ENCODE results near the gene PHF23.

PHF23 gene

DNA sequence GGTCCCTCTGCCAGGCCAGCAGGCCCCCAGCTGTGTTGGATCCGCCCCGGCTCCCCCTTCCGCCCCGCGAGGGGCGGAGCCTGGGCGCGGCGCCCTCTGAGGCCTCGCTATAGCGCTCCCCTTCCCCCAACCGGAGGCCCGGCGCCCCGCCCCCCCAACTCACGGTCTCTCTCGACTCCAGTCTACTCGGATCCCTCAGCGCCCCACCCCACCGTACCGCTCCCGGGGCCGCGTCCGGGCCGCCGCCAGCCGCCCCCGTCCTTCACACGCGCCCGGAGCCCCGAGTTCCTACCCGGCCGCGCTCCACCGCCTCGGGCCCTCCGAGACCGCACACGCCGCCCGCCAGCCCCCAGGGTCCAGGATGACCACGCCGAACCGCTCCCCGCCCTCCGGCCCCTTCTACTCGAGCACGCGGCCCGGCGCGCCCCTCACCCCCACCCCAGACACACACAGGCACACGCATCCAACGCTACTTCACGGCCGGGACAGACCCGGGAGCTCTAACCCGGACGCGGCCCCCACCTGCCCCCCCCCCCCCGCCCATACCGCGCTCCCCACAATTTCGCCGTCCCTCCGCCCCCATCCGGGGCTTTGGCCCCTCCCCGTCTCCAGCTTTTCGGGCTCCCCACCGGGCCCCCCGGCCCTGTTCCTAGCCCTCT, 1.4 kb downstream of the PHF23 start:
- DNase-seq, result peak; percentile 84

DNA sequence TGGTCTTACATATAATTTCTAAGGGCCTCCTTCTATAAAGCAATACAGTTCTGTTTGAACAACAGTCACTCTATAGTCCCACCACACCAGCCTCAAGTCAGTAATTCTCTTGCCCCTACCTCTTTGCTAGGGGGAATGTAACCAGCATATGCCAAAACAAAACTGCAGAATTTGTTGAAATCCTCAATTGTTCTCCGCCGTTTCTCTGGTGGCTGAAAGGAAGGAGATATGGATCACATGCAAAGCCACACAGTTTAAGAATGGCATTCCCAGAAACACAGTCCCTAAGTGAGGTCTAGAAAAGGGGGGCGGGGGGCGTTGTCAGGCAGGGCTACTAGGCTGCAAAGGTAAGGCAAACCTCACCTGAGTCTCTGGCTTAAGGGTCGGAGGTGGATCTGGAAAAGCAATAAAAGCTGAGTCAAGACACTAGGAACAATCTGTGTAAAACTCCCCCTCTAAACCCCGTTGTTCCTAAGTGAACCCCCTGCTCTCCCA, 1.9 kb downstream of the PHF23 start:
- no peak for DNase-seq

DNA sequence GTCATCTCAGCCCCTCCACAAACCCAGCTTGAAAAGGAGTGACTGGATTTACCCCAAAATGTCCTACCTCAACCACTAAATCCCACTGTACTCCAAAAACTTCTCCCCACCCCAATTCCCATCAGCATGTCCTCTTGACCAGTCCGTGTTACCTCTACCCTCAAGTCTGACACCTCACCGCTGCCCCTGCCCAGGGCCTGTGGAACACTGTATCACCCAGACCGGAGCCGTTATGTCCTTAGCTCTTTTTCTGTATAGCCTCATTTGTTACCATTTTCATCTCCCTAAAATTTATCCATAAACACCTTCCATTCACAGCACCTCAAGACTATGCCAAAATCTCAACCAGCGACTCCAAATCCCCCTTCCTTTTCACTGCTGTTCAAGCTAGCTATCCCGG, 2.4 kb downstream of the PHF23 start:
- DNase-seq, result no peak

DNA sequence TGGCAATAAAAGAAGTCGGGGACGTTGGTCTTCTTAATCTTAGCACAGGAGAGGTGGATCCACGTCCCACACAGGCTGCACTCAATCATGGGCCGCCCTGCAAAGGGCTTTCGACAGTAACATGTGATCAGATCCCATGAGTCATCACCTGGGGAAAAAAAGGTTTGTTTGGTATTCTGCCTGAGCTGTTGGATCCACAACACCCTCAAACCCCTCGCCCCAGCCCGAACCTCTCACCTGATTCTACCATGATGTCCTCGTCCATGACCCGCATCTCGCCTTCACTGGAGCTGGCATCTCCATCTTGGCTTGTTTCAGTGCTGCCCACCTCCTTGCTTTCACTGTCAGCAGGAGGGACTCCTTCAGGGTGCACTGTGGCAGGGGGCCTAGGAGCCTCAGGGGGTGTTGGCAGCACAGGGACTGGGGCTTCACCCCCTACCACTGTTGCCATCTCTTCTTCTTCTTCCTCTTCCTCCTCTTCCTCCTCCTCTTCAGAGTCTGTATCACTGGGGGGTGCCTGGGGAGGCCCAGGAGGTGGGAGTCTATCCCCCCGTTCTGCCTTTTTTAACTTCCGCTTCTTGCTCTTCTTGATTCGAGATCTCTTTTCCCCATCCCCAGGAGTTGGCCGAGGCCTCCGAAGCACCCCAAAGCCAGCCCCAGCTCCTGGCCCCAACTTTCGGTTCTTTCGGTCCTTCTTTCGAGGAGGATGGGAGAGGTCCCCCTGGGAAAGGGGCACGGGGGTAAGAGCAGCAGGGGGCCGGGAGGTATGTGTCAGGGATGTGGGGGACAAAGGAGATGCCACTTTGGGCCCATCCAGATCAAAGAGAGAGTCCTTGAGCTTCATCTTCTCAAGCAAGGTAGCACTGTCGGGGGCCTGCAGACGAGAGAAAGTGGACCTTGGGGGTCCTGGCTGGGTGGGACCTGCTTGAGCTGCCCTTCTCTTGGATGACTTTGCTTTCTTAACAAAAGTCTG, 3.3 kb downstream of the PHF23 start:
- DNase-seq, result no peak

DNA sequence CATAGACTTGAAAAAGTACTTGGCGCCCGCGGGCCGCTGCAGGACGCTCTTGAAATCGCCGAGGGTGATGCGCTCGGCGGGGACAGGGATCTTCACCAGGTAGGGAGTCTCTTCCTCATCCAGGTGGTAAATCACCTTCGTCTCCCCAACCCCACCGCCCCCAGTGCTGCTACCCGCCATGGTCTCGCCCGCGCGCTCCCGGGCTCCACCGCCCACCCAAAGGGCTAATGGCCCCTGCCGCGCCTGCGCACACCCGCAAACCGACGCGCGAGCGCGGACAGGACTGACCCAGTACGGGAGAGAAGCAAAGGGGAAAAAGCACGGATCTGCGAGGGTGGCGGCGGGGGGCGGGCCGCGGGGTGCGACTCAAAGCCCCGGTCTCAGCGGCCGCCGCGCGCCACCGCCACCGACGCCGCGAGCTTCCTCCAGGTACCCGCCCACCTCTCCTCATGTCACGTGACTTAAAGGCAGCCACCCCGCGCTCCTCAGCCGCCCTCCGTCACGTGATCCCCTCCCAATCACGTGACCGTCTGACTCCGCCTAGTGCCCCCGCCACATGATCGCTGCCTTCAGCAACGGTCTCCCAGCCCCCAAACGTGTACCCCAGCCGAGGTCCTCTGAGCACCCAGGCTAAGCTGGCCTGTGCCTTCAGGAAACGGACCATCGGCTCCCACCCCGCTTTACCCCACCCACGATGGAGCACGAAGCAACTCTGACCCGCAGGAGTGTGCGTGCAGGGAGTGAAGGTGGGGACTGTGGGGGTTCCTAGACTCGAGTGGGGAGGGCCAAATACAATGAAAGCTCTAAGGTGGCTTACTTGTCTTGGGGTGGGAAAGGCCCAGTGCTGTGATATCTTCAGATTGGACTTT, 4.9 kb downstream of the PHF23 start, which contains the start of gene DVL2:
Gene DVL2 (minus strand): TSS at position 435 of the 869 bp plus-strand sequence. CDS start 255 bp downstream, at position 180.
- peak; percentile 97 for DNase-seq

DNA sequence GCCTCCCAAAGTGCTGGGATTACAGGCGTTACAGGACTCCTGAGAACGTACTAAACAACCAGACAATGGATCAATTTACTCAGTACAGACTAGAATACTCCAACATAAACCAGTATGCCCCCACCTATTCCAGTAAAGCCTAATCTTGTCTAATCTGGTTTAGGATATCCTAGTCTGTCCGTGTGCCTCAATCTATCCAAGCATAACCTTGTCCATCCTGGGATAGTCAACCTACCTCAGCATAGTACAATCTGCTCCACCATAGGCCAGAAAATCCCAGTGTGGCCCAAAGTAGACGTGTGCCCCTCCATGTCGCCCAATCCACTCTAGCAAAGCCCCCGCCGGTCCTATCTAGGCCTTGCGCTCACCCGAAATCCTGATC, 5.6 kb downstream of the PHF23 start:
- no peak for DNase-seq

DNA sequence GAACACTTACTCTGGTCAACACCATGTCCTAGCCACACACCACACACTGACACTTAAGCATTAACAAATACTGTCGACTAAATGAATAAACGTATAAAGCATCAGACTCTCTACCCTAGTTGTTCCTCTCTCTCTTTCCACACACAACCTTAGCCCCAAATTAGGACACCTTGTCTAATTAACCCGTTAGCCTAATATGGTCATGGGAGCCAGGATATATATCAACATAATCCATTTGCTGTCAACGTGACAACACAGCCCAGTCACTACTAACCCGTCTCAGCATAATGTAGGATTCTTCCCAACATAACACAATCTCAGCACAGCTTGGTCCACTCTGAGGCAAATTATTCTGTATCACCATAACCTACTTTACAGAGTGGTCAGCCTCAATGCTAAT, 7.1 kb downstream of the PHF23 start:
- no peak for DNase-seq

DNA sequence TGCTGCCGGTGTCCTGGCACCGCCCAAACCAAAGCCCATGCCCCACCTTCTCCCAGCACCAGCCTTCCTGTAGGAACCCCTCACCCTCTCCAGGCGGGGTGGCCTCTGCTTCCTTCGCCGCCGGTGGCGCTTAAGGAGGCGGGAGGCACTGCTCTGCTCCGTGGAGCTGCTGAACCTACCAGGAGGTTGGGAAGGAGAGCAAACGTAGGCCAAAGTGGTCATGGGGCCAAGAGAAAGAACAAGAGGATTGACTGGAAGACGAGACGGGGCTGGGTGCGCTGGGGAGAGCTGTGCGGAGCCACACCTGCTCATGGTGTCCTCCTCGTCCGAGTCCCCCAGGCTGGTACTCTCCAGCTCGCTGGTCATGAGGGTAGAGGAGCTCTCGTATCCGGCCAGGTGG, 9.8 kb downstream of the PHF23 start:
- DNase-seq, result no peak

DNA sequence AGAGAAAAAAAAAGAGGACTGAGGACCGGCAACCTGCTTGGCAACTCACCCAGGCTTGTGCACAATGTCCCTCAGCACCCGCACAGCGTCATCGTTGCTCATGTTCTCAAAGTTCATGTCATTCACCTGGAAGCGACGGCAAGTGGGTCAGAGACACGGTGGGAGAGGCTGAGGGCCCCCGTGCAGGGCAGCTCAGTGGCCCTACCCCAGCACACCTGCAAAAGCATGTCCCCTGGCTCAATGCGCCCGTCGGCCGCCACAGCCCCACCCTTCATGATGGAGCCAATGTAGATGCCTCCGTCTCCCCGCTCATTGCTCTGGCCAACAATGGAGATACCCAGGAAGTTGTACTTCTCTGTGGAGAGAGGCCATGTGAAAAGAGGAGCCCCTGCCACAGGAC, 10.3 kb downstream of the PHF23 start:
- no peak for DNase-seq

DNA sequence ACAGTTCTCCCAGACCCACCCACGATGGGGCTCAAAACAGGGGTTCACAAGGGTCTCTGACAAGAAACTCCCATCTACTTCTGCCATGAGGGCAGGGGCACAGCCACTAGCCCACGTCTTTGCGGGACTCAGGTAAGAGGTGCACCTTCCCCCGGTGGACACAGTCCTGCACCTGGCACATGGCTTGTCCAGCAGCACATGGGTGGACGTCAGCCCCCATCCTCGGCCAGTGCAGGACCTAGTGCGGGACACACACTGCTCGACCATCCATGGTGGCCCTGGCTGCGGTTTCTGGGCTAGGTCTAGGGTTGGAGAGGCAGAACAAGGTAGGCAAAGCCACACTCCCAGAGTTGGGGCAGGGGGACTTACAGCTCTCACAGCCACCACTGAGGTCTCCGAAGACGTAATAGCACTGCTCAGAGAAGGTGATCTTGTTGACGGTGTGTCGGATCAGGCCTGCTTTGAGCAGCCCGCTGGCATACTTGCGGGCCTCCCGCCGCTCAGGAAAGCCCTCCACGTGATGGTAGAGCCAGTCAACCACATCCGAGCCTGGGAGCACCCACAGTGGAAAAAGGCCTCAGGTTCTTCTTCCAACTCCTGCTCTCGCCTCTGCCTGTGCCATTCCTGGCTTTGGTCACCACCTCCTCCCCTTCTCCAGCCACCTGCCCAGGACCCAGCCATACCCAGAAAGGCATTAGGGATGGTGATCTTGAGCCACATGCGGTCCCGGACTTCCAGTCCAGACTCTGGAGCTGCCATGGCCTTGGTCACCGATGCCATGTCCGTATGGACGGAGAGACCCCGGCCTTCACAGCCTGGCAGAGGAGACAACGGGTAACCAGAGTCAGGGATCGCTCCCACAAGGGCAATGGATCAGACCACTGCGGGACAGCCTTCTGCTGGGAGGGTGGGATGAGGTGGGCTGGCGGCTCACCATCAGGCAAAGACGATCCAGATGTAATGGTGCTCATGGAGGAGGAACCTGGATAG, 12.2 kb downstream of the PHF23 start:
- no peak for DNase-seq

DNA sequence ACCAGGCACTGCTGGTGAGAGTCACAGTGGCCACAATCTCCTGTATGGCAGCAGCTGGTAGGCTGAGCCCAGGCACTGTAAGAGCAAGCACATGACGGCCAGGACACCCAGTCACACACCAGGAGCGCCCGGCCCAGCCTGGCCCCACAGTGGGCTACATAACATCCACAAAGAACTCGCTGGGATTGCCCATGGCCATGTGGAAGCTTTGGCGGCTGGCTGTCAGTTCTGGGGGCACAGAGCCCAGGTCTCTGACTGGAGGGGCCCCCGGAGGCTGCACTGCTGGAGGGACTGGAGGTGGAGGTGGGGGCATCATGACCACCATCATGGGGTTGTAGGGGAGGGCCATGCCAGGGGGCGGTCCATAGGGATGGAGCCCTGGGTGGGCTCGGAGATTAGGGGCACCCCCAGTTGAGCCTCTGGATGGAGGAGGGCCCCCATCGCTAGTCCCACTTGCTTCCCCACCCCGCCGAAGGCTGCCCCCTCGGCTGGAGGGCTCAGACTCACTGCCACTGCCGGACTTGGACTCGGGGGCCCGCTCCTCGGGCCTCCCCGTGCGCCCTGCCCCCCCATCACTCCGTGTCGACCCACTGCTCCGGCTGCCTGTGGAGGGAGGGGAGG, 13.4 kb downstream of the PHF23 start:
- no peak for DNase-seq

DNA sequence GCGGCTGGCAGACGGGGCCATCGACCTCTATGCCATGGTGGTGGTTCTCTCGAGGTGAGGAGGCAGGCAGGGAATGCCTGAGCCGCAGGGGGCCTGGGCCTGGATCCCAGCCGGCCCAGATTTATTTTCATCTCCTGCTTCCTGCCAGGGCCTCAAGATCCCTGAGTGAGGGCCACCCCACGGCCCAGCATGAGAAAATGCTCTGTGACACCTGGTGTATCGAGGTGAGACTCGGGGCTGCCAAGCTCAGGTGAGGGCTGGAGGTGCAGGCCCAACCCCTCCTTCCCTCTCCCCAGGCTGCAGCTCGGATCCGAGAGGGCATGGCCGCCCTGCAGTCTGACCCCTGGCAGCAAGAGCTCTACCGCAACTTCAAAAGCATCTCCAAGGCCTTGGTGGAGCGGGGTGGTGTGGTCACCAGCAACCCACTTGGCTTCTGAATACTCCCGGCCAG, 14.6 kb downstream of the PHF23 start:
- DNase-seq, result no peak

DNA sequence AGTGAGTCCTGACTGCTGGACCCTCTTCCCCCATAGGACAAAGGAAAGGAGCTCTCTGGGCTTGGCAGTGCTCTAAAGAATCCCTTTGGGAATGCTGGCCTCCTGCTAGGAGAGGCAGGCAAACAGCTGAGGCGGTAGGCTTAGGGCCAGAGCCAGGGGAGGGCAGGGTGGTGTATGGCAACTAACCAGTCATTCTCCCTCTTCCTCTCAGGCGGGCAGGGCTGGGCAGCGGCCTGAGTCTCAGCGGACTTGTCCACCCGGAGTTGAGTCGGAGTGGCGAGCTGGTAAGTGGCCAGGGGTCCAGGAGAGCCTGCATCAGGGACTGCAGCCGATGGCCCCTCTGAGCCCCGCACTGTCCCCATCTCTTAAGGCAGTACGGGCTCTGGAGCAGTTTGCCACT, 15.1 kb downstream of the PHF23 start:
- DNase-seq, result no peak

DNA sequence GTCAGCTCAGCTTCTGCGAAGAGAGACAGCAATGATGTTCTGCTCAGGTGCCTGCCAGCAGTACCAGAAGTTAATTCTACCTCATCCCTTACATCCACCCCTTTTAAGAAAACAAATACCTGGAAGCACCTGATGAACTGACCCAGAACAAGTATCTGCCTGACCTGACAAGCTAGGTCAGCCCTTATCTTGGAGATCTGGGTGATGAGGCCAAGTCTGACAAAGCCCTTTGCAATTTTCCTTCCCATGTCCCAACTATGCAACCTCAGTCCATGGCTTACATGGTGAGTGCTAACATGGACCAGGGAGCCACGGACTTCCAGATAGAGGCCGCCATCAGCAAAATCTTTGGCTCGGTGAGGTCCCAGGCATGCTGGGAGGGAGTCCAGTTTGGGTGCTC, 15.9 kb downstream of the PHF23 start:
- DNase-seq, result no peak

DNA sequence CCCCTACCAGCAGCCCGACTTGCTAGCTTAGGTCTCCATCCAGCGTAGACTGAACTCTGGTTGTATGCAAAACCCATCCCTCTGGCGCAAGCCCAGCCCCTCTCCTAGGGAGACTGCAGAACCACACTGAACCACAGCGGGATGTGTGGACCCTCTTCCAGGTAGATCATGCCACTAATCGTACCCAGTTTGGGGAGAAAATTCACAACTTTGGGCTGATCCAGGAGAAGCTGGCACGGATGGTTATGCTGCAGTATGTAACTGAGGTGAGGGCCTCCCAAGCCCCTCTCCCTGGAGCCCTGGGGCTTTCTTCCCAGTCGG, 16.3 kb downstream of the PHF23 start:
- DNase-seq, result no peak

DNA sequence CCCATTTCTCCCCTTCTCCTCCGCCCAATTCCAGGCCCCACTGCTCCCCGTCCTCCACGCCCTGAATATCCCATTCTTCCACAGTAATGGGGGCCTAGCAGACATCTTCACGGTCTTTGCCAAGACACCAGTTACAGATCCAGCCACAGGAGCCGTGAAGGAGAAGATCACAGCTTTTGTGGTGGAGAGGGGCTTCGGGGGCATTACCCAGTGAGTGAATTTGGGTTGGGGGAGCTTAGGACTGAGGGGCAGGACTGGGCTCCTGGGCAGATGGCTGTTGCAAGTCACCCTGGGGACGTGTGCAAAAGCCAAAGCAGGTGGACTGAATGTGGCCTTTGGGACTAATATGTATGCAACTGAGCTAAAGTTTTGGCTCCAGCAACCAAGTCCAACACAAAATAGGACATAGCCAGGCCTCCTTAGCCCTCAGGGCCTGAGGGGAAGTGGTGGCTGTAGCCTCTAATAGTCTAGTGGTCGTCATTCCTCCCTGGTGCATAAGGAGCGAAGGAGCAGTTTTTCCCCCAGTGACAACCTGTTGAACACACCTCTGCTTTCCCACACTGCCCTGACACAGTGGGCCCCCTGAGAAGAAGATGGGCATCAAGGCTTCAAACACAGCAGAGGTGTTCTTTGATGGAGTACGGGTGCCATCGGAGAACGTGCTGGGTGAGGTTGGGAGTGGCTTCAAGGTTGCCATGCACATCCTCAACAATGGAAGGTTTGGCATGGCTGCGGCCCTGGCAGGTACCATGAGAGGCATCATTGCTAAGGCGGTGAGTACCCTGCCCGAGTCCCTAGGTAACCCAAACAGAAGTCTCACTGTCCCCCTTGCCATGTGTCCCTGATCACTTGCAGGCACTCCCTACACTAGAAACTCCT, 16.9 kb downstream of the PHF23 start:
- DNase-seq, result no peak

DNA sequence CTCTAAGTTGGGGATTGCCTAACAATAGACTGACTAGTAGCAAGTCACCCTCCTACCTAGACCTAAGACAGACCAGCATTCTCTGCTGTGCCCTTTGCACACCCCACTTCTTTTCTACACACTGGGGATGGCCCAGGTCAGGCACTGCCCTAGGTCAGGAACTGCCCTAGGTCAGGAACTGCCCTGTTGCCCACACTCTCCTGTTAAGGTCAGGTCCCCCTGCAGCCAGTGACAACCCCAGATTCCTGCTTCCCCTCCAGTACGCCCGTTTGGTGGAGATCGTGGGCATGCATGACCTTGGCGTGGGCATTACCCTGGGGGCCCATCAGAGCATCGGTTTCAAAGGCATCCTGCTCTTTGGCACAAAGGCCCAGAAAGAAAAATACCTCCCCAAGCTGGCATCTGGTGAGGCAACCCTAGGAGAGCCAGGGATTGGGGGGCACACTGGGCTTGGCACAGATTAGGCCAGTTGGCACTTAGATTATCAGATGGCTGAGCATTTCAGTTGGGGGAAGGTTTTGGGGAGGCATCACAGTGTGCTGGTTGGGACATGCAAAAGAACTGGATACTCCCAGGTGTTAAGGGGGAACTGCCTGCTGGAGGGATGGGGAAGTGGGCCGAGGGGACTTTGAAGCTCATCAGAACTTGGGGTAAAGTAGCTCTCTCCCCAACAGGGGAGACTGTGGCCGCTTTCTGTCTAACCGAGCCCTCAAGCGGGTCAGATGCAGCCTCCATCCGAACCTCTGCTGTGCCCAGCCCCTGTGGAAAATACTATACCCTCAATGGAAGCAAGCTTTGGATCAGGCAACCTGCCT, 17.8 kb downstream of the PHF23 start:
- no peak for DNase-seq

DNA sequence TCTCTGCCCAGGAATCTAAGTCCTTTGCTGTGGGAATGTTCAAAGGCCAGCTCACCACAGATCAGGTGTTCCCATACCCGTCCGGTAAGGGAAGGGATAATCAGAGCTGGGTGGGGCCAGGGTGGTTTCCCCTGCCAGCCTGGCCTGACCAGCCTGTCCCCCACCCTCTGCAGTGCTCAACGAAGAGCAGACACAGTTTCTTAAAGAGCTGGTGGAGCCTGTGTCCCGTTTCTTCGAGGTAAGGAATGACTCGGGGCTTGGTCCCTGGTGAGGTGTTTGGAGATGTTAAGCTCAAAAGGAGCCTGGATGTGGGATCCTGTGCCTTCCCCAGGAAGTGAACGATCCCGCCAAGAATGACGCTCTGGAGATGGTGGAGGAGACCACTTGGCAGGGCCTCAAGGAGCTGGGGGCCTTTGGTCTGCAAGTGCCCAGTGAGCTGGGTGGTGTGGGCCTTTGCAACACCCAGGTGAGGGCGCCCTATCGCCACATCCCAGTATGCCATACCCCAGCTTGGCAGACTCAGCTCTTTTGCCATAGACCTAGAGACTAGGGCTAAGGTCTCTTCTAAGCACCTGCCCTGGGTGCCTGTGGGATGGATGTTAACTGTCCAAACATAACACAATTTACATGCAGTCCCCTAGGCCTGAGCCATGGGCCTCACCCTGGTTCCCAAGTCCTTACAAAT, 18.5 kb downstream of the PHF23 start:
- peak; percentile 59 for DNase-seq

All from eye (tissue), 1 donor.